CD8-positive, alpha-beta memory T cell (primary cell): Measurements from ENCODE around the gene PRORP. TPM values are rescaled to one million over a fixed set of nuclear protein-coding genes. Genes with fewer than 3 reads are reported as not detected.
A peak's percentile ranks its signal among the peaks of the same experiment; 100 is the strongest.

Source experiments
- CTCF ChIA-PET: fragments of 350-600 bp; sonication (Branson Sonifier 250); formaldehyde crosslinking; loops from one replicate; lab custom pipeline; 2021; ENCODE audit warnings: antibody characterized with exemption; lab: Charles Lee
- POLR2A ChIA-PET: fragments of 350-600 bp; sonication (Branson Sonifier 250); formaldehyde crosslinking; loops from one replicate; lab custom pipeline; 2021; ENCODE audit warnings: antibody characterized with exemption; lab: Charles Lee
- DNase-seq, 5 donors: peaks; one replicate each; pipeline versions ENCODE4 v3.0.0 to v3.0.0-alpha.2; 2020 to 2022; ENCODE audit warnings: mixed read lengths in 1 of 5
- H3K27ac ChIP-seq: one replicate; pipeline ENCODE4 v1.7.0; 2013; ENCODE audit warnings: low read depth, mild to moderate bottlenecking, low read length, moderate library complexity
- H3K27me3 ChIP-seq: 2 replicates; pipeline ENCODE4 v1.7.0; 2013; ENCODE audit warnings: low read length, mild to moderate bottlenecking; ENCODE audit not compliant: insufficient read depth, poor library complexity, severe bottlenecking
- H3K36me3 ChIP-seq: 2 replicates; pipeline ENCODE4 v1.7.0; 2013; ENCODE audit warnings: mild to moderate bottlenecking, low read length, moderate library complexity; ENCODE audit not compliant: insufficient read depth
- H3K4me1 ChIP-seq: 2 replicates; pipeline ENCODE4 v1.7.0; 2013; ENCODE audit warnings: mild to moderate bottlenecking, low read length, moderate library complexity; ENCODE audit not compliant: insufficient read depth
- H3K4me3 ChIP-seq: 2 replicates; pipeline ENCODE4 v1.7.0; 2013; ENCODE audit warnings: mild to moderate bottlenecking, low read length
- H3K9me3 ChIP-seq: 2 replicates; pipeline ENCODE4 v1.7.0; 2013; ENCODE audit warnings: mild to moderate bottlenecking, low read length
- H3K27ac Mint-ChIP-seq, 8 donors: one replicate each; pipeline ENCODE4 v1.8.0; 2020 to 2021; ENCODE audit warnings: mixed read lengths in 8 of 8, mild to moderate bottlenecking in 6 of 8, inconsistent platforms in 3 of 8, moderate library complexity in 3 of 8
- H3K27me3 Mint-ChIP-seq, 2 donors: one replicate each; pipeline ENCODE4 v1.8.0; 2020 to 2021; ENCODE audit warnings: mixed read lengths in 2 of 2, mild to moderate bottlenecking in 1 of 2, moderate library complexity in 1 of 2
- H3K36me3 Mint-ChIP-seq, 3 donors: one replicate each; pipeline ENCODE4 v1.8.0; 2020 to 2021; ENCODE audit warnings: mixed read lengths in 3 of 3, inconsistent platforms in 1 of 3, mild to moderate bottlenecking in 1 of 3
- H3K4me1 Mint-ChIP-seq, 3 donors: one replicate each; pipeline ENCODE4 v1.8.0; 2020 to 2021; ENCODE audit warnings: mixed read lengths in 3 of 3, inconsistent platforms in 1 of 3, mild to moderate bottlenecking in 1 of 3
- H3K4me3 Mint-ChIP-seq, 7 donors: one replicate each; pipeline ENCODE4 v1.8.0; 2020 to 2021; ENCODE audit warnings: mixed read lengths in 7 of 7, mild to moderate bottlenecking in 6 of 7, moderate library complexity in 4 of 7, inconsistent platforms in 2 of 7
- H3K9me3 Mint-ChIP-seq, 5 donors: one replicate each; pipeline ENCODE4 v1.8.0; 2020 to 2022; ENCODE audit warnings: mixed read lengths in 5 of 5, mild to moderate bottlenecking in 3 of 5, moderate library complexity in 2 of 5, inconsistent platforms in 1 of 5
- polyA plus RNA-seq: library from polyadenylated mRNA; unstranded; fragments of 300-500 nt; fragmentation: Illumina TruSeq; gene quantifications from one replicate; pipeline ENCODE4 v1.2.3, GENCODE V29; 2021
- total RNA-seq, 2 experiments: library from RNA; stranded (reverse); gene quantifications; one replicate each; pipeline ENCODE4 v1.2.3, GENCODE V29; 2021

PRORP gene
- total and polyA plus RNA-seq, 3 experiments from 2014 or later, result 36.2 to 59.2 (median 39.9) TPM

GRCh38 chr14:35138585-35138984 is 16.2 kb downstream of the PRORP start:
- CTCF ChIA-PET, result interaction anchor here (15.7 kb wide), 1 partner anchor 278 kb away, joined by 273 read pairs; no protein-coding TSS in a partner anchor
- no peak overlapping the region for H3K4me3 Mint-ChIP-seq

GRCh38 chr14:35140718-35141581 is 18.6 kb downstream of the PRORP start:
- Mint-ChIP-seq H3K36me3 (peaks cover 2 to 51% (median 5%) of the 10 kb centered on the region in 3 donors), H3K4me1 (peaks cover 7 to 32% (median 19%) of the 10 kb centered on the region in 3 donors), H3K4me3 (no peak overlapping the region), H3K27ac (peak overlapping the region in 7 of 8 donors; percentile 41 to 87 (median 71)), H3K27me3 (no peaks in the 10 kb centered on the region), H3K9me3 (no peaks in the 10 kb centered on the region)
- peak in 2 of 5 donors; percentile 20 to 30 for DNase-seq
- no peaks in the 10 kb centered on the region for H3K9me3 ChIP-seq
- peaks cover 3% of the 10 kb centered on the region for H3K4me1 ChIP-seq
- no peak overlapping the region for H3K27ac ChIP-seq
- no peak overlapping the region for H3K4me3 ChIP-seq
- POLR2A ChIA-PET, result interaction anchor here (1.1 to 3.1 kb wide), 2 partner anchors 263 to 265 kb away, joined by 3 to 21 read pairs; partner anchors contain the start of gene NFKBIA
- CTCF ChIA-PET, result interaction anchor here (0.7 to 15.7 kb wide), 15 partner anchors 10 to 545 kb away, joined by 3 to 273 read pairs (median 5); partner anchors contain the start of genes NFKBIA and PPP2R3C
- H3K27me3 ChIP-seq, result no peaks in the 10 kb centered on the region
- no peaks in the 10 kb centered on the region for H3K36me3 ChIP-seq

More at GRCh38 chr14:35138585-35138984, 16.2 kb downstream of the PRORP start:
- Histone ChIP-seq H3K27ac (no peak overlapping the region), H3K9me3 (no peaks in the 10 kb centered on the region), H3K4me1 (peaks cover 3% of the 10 kb centered on the region), H3K36me3 (peaks cover 3% of the 10 kb centered on the region), H3K27me3 (no peaks in the 10 kb centered on the region), H3K4me3 (no peak overlapping the region)
- POLR2A ChIA-PET, result no interaction called here
- Mint-ChIP-seq H3K4me1 (peaks cover 15 to 40% (median 28%) of the 10 kb centered on the region in 3 donors), H3K9me3 (peaks cover 0 to under 1% (median 0%) of the 10 kb centered on the region in 5 donors), H3K36me3 (peaks cover 10 to 59% (median 14%) of the 10 kb centered on the region in 3 donors), H3K27ac (peak overlapping the region in 3 of 8 donors; percentile 43 to 83 (median 47)), H3K27me3 (no peaks in the 10 kb centered on the region)
- no peak for DNase-seq

- no peak for DNase-seq
- ChIA-PET CTCF (interaction anchor here (1.2 to 15.7 kb wide), 3 partner anchors 261 to 287 kb away, joined by 3 to 273 read pairs (median 5); partner anchors contain the start of gene NFKBIA), POLR2A (interaction anchor here (1.5 kb wide), 1 partner anchor 273 kb away, joined by 3 read pairs; no protein-coding TSS in a partner anchor)
- Histone ChIP-seq H3K4me3 (no peak overlapping the region), H3K27ac (no peak overlapping the region), H3K27me3 (no peaks in the 10 kb centered on the region), H3K9me3 (no peaks in the 10 kb centered on the region), H3K36me3 (no peaks in the 10 kb centered on the region), H3K4me1 (peaks cover 3% of the 10 kb centered on the region)
- Mint-ChIP-seq H3K4me1 (peaks cover 3 to 24% (median 19%) of the 10 kb centered on the region in 3 donors), H3K9me3 (no peaks in the 10 kb centered on the region), H3K27ac (peak overlapping the region in 2 of 8 donors; percentile 51 to 79), H3K36me3 (peaks cover 3 to 52% (median 5%) of the 10 kb centered on the region in 3 donors), H3K27me3 (no peaks in the 10 kb centered on the region), H3K4me3 (no peak overlapping the region)
Measured at GRCh38 chr14:35144029-35144428, 21.7 kb downstream of the PRORP start.

GRCh38 chr14:35146711-35147149 is 24.4 kb downstream of the PRORP start:
- Histone ChIP-seq H3K4me3 (no peak overlapping the region), H3K36me3 (no peaks in the 10 kb centered on the region), H3K27ac (no peak overlapping the region), H3K4me1 (no peaks in the 10 kb centered on the region), H3K27me3 (no peaks in the 10 kb centered on the region), H3K9me3 (no peaks in the 10 kb centered on the region)
- Mint-ChIP-seq H3K27me3 (no peaks in the 10 kb centered on the region), H3K4me1 (peaks cover 9 to 24% (median 19%) of the 10 kb centered on the region in 3 donors), H3K36me3 (peaks cover 3 to 49% (median 5%) of the 10 kb centered on the region in 3 donors), H3K9me3 (no peaks in the 10 kb centered on the region), H3K27ac (peak overlapping the region in 2 of 8 donors; percentile 33 to 61), H3K4me3 (no peak overlapping the region)
- ChIA-PET POLR2A (interaction anchor here (0.9 kb wide), 1 partner anchor 257 kb away, joined by 3 read pairs; the partner anchor contains the start of gene NFKBIA), CTCF (interaction anchor here (15.7 kb wide), 1 partner anchor 270 kb away, joined by 273 read pairs; no protein-coding TSS in a partner anchor)
- no peak for DNase-seq

- Mint-ChIP-seq H3K4me3 (no peak overlapping the region), H3K4me1 (peaks cover 9 to 24% (median 19%) of the 10 kb centered on the region in 3 donors), H3K36me3 (peaks cover 3 to 51% (median 5%) of the 10 kb centered on the region in 3 donors), H3K27ac (no peak overlapping the region), H3K9me3 (no peaks in the 10 kb centered on the region), H3K27me3 (no peaks in the 10 kb centered on the region)
- no peak overlapping the region for H3K4me3 ChIP-seq
- POLR2A ChIA-PET, result no interaction called here
- no peaks in the 10 kb centered on the region for H3K4me1 ChIP-seq
- CTCF ChIA-PET, result interaction anchor here (15.7 kb wide), 1 partner anchor 269 kb away, joined by 273 read pairs; no protein-coding TSS in a partner anchor
- no peak for DNase-seq
- no peak overlapping the region for H3K27ac ChIP-seq
- H3K36me3 ChIP-seq, result no peaks in the 10 kb centered on the region
- no peaks in the 10 kb centered on the region for H3K9me3 ChIP-seq
- H3K27me3 ChIP-seq, result no peaks in the 10 kb centered on the region
Measured at GRCh38 chr14:35147186-35147585, 24.8 kb downstream of the PRORP start.

- no peaks in the 10 kb centered on the region for H3K27me3 Mint-ChIP-seq
- peaks cover 9 to 24% (median 19%) of the 10 kb centered on the region in 3 donors for H3K4me1 Mint-ChIP-seq
- Histone ChIP-seq H3K36me3 (no peaks in the 10 kb centered on the region), H3K4me3 (no peak overlapping the region), H3K9me3 (no peaks in the 10 kb centered on the region), H3K4me1 (no peaks in the 10 kb centered on the region), H3K27me3 (no peaks in the 10 kb centered on the region), H3K27ac (no peak overlapping the region)
- CTCF ChIA-PET, result interaction anchor here (15.7 kb wide), 1 partner anchor 269 kb away, joined by 273 read pairs; no protein-coding TSS in a partner anchor
- peaks cover 3 to 51% (median 5%) of the 10 kb centered on the region in 3 donors for H3K36me3 Mint-ChIP-seq
- DNase-seq, result no peak
- POLR2A ChIA-PET, result no interaction called here
- no peaks in the 10 kb centered on the region for H3K9me3 Mint-ChIP-seq
- H3K4me3 Mint-ChIP-seq, result no peak overlapping the region
- H3K27ac Mint-ChIP-seq, result peak overlapping the region in 5 of 8 donors; percentile 15 to 54 (median 37)
Measured at GRCh38 chr14:35147711-35148110, 25.4 kb downstream of the PRORP start.

- H3K4me1 Mint-ChIP-seq, result peaks cover 14 to 32% (median 31%) of the 10 kb centered on the region in 3 donors
- DNase-seq, result no peak
- no peaks in the 10 kb centered on the region for H3K36me3 ChIP-seq
- peaks cover 3 to 51% (median 5%) of the 10 kb centered on the region in 3 donors for H3K36me3 Mint-ChIP-seq
- ChIA-PET CTCF (no interaction called here), POLR2A (no interaction called here)
- H3K4me1 ChIP-seq, result peaks cover under 1% of the 10 kb centered on the region
- no peaks in the 10 kb centered on the region for H3K9me3 Mint-ChIP-seq
- H3K27me3 Mint-ChIP-seq, result no peaks in the 10 kb centered on the region
- H3K9me3 ChIP-seq, result no peaks in the 10 kb centered on the region
- H3K27me3 ChIP-seq, result no peaks in the 10 kb centered on the region
- H3K4me3 Mint-ChIP-seq, result no peak overlapping the region
- no peak overlapping the region for H3K27ac Mint-ChIP-seq
- no peak overlapping the region for H3K27ac ChIP-seq
- no peak overlapping the region for H3K4me3 ChIP-seq
Measured at GRCh38 chr14:35149239-35149638, 26.9 kb downstream of the PRORP start.
